HG03442 (cell line): ENCODE data around the gene EPHA6.

ENCODE experiments used
- ATAC-seq: cut with Tn5 transposase; IDR thresholded peaks from one replicate; pipeline ENCODE4 v1.9.1; 2021; ENCODE audit warnings: mild to moderate bottlenecking, moderate library complexity; ENCODE audit not compliant: unreplicated experiment

Gene EPHA6

GRCh38 chr3:97687734-97688133, 873.3 kb downstream of the EPHA6 start:
- no peak for ATAC-seq

DNA sequence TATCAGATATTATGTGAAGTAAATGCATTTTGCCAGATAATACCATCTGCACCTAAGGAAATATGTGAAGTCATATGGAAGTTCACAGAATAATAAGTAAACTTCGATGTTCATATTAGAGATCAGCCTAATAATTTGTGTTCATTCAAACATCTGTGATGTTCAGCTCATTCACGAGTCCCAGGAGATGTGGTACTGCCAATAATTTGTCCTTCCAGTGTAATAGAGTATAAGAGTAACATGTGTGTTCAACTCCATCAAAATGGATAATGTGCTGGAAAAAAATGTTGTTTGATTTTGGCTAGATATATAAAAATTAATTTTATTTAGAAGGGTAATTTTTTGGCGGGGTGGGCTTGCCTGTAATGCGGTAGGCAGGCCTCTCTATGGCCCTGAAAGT, 874.7 kb downstream of the EPHA6 start:
- no peak for ATAC-seq

DNA sequence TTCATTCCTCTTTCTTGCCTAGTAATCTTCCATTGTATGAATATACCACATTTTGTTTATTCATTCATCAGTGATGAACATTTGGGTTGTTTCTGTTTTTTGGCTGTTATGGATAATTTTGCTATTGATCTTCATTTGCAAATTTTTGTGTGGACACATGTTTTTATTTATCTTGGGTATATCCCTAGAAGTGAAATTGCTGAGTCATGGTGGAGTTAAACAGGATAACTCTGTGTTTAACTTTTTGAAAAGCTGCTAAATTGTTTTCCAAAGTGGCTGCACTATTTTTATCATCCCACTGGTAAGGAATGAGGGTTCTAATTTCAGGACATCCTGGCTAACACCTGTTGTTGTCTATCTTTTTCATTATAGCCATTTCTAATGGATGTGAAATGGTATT, 875.6 kb downstream of the EPHA6 start:
- ATAC-seq, result no peak

DNA sequence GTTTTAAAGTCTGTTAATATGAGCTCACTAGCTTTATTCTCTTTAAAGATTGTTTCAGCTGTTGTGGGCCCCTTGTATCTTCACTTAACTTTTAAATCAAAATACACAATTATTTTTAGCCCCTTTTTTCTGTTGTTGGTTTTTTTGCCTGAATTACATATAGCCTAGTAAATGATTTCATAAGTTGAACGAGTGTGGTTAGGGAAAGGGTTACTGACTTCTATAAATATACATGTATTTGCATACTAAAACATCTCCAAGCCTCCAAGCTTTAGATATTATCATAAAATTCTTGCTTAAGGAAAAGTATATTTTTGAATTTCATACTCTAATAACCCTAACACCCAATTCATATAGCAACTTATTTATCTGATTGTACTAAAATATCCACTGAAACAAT, 877.0 kb downstream of the EPHA6 start:
- ATAC-seq, result no peak

DNA sequence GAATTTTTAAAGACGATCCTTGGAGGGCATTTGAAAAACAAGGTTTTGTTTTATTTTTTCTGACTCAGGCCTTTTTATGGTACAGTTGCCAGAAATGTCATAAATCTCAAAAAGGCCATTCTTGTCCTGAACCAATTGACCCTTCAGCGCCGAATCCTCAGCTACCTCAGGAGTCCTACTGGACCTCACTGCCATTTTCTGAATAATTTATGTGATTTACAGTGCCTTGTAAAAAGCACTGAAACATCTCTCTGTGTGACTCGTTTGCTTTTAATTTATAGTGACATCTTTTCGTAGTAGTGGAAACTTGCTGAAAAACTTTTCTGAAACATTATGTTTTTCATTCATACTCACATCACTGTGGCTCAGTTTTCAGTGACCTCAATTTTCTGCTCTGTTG, 878.0 kb downstream of the EPHA6 start:
- no peak for ATAC-seq

- ATAC-seq, result no peak
These were observed 878.4 kb downstream of the EPHA6 start for GRCh38 chr3:97692831-97693230.

DNA sequence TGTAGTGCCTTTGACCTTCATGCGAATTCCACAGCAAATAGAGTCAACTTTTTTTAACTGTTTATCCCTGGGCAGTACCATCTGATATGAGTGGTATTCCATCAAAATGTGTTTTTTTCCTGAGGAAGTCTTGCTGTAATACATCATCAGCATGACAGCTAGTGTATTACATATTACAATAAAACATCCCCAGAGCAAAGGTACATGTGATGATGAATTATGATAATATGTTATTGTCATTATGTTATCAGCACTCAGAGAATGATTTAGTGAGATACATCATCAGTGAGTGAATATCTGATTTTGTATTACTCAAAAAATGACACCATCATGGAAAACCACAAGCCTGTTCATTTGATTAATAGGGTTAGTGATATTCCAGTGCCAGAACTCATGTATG, 880.5 kb downstream of the EPHA6 start:
- no peak for ATAC-seq

DNA sequence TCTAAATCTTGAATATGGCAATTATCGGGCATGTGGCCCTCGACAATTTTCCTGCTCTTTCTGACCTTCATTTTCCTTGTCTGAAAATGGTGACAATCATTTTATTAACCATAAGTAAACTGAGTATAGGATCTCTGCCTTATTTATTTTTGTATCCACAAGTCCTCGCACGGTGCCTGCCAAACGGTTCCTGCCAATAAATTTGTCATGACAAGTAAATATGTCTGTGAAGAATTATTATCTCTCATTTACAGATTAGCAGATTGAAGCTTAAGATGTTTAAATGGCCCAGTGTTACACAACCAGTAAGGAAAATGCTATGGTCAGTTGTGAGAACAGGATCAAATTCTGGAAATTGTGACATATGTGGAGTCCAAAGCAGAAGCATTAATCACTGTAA, 884.3 kb downstream of the EPHA6 start:
- no peak for ATAC-seq

GRCh38 chr3:97699889-97700288, 885.5 kb downstream of the EPHA6 start:
- no peak for ATAC-seq

- ATAC-seq, result no peak
These were observed 891.4 kb downstream of the EPHA6 start for GRCh38 chr3:97705764-97706163.

DNA sequence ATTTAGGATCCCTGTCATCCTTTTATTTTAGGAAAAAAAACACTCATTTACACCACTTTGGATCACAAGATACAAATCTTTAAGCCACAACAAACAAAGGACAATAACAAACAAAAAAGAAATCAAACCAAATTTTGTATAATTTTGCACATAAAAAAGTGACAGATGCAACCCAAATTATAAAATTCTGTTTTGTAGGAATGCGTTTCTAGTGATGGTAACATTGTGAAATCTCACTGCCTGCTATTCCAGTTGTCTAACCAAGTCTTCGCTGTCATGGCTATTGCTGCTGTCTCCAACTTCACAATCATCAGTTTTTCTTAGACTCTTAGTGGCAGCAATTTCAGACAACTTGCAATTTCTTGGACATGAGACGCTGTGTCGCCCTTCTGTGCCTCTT, 891.8 kb downstream of the EPHA6 start:
- no peak for ATAC-seq

GRCh38 chr3:97711654-97712053, 897.3 kb downstream of the EPHA6 start:
- ATAC-seq, result no peak

GRCh38 chr3:97712919-97713318, 898.5 kb downstream of the EPHA6 start:
- no peak for ATAC-seq

DNA sequence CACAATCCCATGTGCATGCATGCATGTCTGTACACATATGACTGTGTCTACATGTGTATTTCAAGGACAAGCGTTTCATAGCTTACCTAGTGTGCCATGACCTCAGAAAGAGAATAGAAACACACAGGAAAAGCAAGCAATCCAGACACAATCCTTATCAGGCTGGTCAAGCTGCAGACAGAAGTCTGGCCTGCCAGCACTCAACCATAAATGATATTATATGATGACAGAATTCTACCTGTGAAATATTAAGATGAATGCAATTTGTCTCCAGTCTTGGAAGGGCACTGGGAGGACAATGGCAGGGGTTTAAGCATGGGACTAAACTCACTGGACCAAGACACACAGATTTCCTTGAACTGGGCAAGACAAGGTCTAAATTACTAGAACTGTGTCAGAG, 899.2 kb downstream of the EPHA6 start:
- ATAC-seq, result no peak

GRCh38 chr3:97719156-97719821, 904.9 kb downstream of the EPHA6 start:
- peak; percentile 95 for ATAC-seq

- no peak for ATAC-seq
These were observed 906.0 kb downstream of the EPHA6 start for GRCh38 chr3:97720417-97720816.

GRCh38 chr3:97721446-97721845, 907.1 kb downstream of the EPHA6 start:
- no peak for ATAC-seq

GRCh38 chr3:97736928-97737327, 922.5 kb downstream of the EPHA6 start:
- no peak for ATAC-seq

GRCh38 chr3:97738761-97739160, 924.4 kb downstream of the EPHA6 start:
- no peak for ATAC-seq

DNA sequence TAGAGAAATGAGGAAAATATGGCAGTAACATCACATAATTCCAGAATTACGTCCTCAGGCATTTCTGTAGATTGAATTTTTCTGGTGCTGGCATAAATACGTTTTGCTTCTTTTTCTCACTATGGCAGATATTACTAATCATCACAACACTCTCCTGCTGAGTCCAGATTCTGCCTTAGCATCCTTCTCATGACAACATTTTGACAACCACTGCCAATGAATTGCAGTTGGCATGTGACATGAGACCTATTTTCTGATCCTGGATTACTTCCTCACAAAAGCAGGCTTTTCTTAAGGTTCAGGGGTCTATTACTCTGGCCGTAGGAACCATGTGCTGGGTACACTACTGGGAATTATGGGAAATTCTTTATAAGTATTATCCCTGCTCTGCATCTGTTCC, 927.6 kb downstream of the EPHA6 start:
- ATAC-seq, result no peak

- no peak for ATAC-seq
These were observed 929.9 kb downstream of the EPHA6 start for GRCh38 chr3:97744289-97744688.

DNA sequence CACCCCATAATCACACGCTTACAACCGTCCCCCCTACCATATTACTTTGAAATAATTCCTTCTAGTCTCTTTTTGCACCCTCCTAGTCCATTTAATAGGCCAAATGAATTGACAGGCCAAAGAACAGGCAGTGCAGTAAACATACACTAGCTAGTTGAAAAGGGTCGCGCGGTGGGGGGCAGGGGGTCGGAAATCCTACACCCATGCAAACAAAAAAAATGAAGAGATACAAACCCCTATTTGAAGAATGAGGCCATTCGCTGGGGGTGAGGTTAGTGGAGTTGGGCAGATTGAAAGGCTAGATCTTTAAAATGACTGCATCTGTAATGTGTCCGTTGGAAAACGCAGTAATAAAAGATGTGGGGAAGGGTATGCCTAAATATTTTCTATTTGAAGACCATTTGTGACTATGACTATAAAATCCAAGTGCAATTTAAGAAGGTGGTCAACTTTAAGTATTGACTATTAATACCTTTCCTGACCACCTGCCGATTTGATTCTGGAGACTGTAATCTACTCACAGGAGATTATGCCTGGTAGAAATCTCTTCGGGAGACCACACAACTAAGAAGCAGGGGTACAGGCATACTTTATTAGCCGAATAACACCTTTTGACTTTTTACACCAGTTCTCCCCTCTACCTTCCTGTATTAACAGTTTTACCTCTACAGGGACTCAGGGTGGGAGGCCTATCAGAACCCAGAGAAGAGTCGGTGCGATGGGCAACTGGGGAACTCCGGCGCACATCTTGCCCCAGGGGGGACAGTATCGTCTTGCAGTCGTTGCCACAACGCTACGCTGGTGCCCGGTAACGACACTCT, 949.4 kb downstream of the EPHA6 start:
- no peak for ATAC-seq
